AG04450 (cell line): ENCODE data around the gene ANP32A. TPM values are rescaled to one million over a fixed set of nuclear protein-coding genes. Genes with fewer than 3 reads are reported as not detected.

ENCODE experiments used
- CTCF ChIA-PET: fragments of 300-600, 350-600 bp; formaldehyde crosslinking; extraction: SDS; loops from one replicate; lab custom pipeline; 2022; ENCODE audit warnings: antibody characterized with exemption, inconsistent platforms; lab: Charles Lee
- POLR2A ChIA-PET: fragments of 350-600 bp; formaldehyde crosslinking; extraction: SDS; loops from one replicate; lab custom pipeline; 2021; ENCODE audit warnings: antibody characterized with exemption, inconsistent platforms; lab: Yijun Ruan, JAX
- DNase-seq: peaks from one replicate; pipeline ENCODE4 v3.0.0-alpha.2; 2011; ENCODE audit warnings: low read depth, low spot score
- H3K27ac ChIP-seq: one replicate; pipeline ENCODE4 v1.5.1; 2012; ENCODE audit warnings: low read depth, low read length, control low read depth
- H3K27me3 ChIP-seq: one replicate; pipeline ENCODE4 v1.6.0; 2012; ENCODE audit warnings: low read length; ENCODE audit not compliant: control insufficient read depth, insufficient read depth
- H3K4me3 ChIP-seq: 2 replicates; pipeline ENCODE4 v1.5.1; 2011; ENCODE audit warnings: mild to moderate bottlenecking, low read depth, low read length, control low read depth
- H3K9me3 ChIP-seq: 2 replicates; pipeline ENCODE4 v1.5.1; 2012; ENCODE audit warnings: low read length; ENCODE audit not compliant: control insufficient read depth, insufficient read depth
- polyA plus RNA-seq: library from polyadenylated mRNA; depleted of rRNA; stranded (reverse); fragments of >200 nt; gene quantifications from 2 replicates; pipeline ENCODE4 v1.2.3, GENCODE V29; 2011
- TF ChIP-seq, protein P1 (sequence below): IDR thresholded peaks from 2 replicates; pipeline ENCODE4 v1.5.1; 2011; ENCODE audit warnings: low read depth, low read length, control low read depth, inconsistent platforms

ANP32A gene
- polyA plus RNA-seq, 1 experiment = 69.4 TPM

DNA sequence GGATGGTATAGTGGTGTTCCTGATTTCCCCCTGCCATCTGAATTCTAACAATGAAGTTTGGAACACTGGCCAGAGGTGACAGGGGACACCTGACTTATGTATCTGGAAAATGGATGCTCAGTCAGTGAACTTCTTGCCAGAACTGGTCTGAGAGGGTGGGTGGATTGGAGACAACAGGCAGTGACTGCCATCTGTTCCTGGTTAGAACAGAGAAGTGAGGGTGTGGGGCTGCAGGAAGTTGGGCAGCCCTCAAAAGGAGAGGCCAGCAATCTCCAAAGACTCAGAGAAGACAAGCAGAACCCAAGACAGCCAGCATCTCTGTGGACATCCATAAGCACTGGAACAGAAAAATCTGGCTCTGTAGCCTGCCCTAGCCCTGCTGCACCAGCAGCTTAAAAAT is 50.5 kb downstream of the ANP32A start:
- Histone ChIP-seq H3K27ac (no peak overlapping the region), H3K27me3 (peaks cover 5% of the 10 kb centered on the region), H3K4me3 (no peak overlapping the region), H3K9me3 (peaks cover 4% of the 10 kb centered on the region; the same call in 1 of the 2 replicates)
- no peak for DNase-seq
- ChIA-PET CTCF (no interaction called here), POLR2A (no interaction called here)
- TF ChIP-seq, protein P1, sequence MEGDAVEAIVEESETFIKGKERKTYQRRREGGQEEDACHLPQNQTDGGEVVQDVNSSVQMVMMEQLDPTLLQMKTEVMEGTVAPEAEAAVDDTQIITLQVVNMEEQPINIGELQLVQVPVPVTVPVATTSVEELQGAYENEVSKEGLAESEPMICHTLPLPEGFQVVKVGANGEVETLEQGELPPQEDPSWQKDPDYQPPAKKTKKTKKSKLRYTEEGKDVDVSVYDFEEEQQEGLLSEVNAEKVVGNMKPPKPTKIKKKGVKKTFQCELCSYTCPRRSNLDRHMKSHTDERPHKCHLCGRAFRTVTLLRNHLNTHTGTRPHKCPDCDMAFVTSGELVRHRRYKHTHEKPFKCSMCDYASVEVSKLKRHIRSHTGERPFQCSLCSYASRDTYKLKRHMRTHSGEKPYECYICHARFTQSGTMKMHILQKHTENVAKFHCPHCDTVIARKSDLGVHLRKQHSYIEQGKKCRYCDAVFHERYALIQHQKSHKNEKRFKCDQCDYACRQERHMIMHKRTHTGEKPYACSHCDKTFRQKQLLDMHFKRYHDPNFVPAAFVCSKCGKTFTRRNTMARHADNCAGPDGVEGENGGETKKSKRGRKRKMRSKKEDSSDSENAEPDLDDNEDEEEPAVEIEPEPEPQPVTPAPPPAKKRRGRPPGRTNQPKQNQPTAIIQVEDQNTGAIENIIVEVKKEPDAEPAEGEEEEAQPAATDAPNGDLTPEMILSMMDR = no peak

DNA sequence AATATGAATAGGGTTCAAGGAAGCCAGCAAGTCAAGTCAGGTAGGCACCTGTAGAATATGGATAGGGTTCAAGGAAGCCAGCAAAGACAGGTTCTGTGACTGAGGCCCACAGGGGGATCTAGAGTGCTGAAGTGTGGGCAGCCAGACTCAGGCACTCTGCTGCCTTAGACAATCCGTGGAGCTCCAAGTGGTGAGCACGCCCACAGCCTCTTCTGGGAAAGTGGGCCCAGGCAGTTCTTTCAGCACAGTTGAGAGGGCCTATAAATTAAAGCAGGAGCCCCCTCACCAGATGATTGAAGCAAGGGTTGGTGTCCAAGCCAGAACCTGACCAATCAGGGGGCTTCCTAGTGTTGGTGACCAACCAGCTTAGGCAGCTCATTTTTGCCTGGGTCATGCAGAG is 51.0 kb downstream of the ANP32A start:
- Histone ChIP-seq H3K27ac (no peak overlapping the region), H3K4me3 (no peak overlapping the region), H3K27me3 (peaks cover 5% of the 10 kb centered on the region), H3K9me3 (peaks cover 4% of the 10 kb centered on the region; the same call in 1 of the 2 replicates)
- no peak for DNase-seq
- TF ChIP-seq, protein P1 = no peak
- ChIA-PET CTCF (interaction anchor here (1.9 kb wide), 1 partner anchor 106 kb away, joined by 6 read pairs; no protein-coding TSS in a partner anchor), POLR2A (no interaction called here)

DNA sequence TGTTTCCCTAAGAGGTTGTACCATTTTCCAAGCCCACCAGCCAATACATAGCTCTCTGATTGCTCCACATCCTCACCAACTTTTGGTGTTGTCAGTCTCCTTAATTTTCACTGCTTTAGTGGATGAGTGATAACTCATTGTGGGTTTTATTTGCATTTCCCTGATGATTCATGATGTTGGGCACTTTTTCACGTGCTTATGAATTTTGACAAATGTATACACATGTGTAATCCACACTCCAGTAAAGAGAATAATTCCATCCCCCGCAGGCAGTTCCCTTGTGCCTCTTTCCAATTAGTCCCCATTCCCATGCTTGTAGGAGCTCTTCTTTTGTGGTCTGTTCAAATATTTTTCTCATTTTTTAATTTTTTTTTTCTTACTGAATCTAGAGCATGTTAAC is 52.4 kb downstream of the ANP32A start:
- ChIA-PET POLR2A (no interaction called here), CTCF (interaction anchor here (1.4 to 1.9 kb wide), 2 partner anchors 94 to 107 kb away, joined by 3 to 6 read pairs; no protein-coding TSS in a partner anchor)
- H3K27ac ChIP-seq = no peak overlapping the region

DNA sequence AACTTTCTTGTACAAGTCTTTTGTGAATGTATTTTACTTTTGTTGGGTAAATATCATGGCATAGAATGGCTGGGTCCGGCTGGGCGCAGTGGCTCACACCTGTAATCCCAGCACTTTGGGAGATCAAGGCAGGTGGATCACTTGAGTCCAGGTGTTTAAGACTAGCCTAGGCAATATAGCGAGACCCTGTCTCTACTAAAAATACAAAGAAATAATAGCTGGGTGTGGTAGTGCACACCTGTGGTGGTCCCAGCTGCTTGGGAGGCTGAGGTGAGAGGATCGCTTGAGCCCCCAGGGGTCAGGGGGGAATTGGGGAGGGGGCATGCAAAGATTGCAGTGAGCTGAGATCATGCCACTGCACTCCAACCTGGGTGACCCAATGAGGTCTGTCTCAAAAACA is 52.9 kb downstream of the ANP32A start:
- Histone ChIP-seq H3K4me3 (no peak overlapping the region), H3K27me3 (peaks cover 10% of the 10 kb centered on the region), H3K27ac (no peak overlapping the region), H3K9me3 (no peaks in the 10 kb centered on the region)
- POLR2A ChIA-PET = no interaction called here
- TF ChIP-seq, protein P1 = no peak
- CTCF ChIA-PET = interaction anchor here (1.4 to 1.9 kb wide), 2 partner anchors 94 to 108 kb away, joined by 3 to 6 read pairs; no protein-coding TSS in a partner anchor
- DNase-seq = no peak

More for the DNA sequence above, 52.4 kb downstream of the ANP32A start:
- Histone ChIP-seq H3K9me3 (no peaks in the 10 kb centered on the region), H3K4me3 (no peak overlapping the region), H3K27me3 (peaks cover 7% of the 10 kb centered on the region)
- DNase-seq = no peak
- TF ChIP-seq, protein P1 = no peak

DNA sequence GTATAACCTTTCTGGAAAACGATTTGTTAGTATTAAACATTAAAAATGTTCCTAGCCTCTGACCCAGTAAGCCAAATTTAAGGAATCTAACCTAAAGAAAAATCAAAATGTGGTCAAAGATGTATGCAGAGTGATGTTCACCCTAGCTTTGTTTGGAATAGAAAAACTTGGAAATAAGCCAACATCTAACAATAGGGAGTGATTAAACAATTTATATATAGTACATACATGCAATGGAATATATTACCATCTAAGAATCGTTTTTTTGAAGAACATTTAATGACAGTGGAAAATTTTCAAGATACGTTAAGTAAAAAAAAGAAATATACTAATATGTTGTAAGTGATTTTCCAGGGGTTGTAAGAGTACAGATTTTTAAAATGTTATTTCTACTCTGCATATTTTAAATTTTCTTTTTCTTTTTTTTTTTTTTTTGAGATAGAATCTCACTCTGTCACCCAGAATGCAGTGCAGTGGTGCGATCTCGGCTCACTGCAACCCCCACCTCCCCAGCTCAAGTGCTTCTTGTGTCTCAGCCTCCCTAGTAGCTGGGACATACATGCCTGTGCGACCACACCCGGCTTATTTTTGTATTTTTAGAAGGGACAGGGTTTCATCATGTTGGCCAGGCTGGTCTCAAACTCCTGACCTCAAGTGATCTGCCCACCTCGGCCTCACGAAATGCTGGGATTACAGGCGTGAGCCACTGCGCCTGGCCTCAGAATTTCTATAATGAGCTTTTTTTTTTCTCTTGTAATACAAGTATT is 54.9 kb downstream of the ANP32A start:
- ChIA-PET POLR2A (no interaction called here), CTCF (no interaction called here)
- H3K27me3 ChIP-seq = peaks cover 13% of the 10 kb centered on the region
- H3K27ac ChIP-seq = no peak overlapping the region
- no peak overlapping the region for H3K4me3 ChIP-seq
- DNase-seq = no peak
- TF ChIP-seq, protein P1 = no peak
- no peaks in the 10 kb centered on the region for H3K9me3 ChIP-seq
